ENCODE measurements around the gene IGSF1.
"Not testable (repeated sequence)": the region's sequence is repeated elsewhere in the genome, so short reads cannot be mapped to it uniquely, and the experiment has no call there.

The IGSF1 gene

GRCh38 chrX:131264665-131265064, 24.4 kb downstream of the IGSF1 start:
- no peak for DNase-seq

GRCh38 chrX:131264053-131264452, 25.1 kb downstream of the IGSF1 start:
- no peak for DNase-seq

GRCh38 chrX:131262738-131263679, 26.1 kb downstream of the IGSF1 start:
- no peak for DNase-seq

GRCh38 chrX:131262200-131262599, 26.9 kb downstream of the IGSF1 start:
- no peak for DNase-seq

GRCh38 chrX:131257367-131257766, 31.7 kb downstream of the IGSF1 start:
- no peak for DNase-seq

GRCh38 chrX:131250984-131251738, 37.9 kb downstream of the IGSF1 start:
- not testable (repeated sequence) for DNase-seq

- no peak for DNase-seq
These were observed 50.0 kb downstream of the IGSF1 start for GRCh38 chrX:131239057-131239456.

GRCh38 chrX:131237363-131237762, 51.7 kb downstream of the IGSF1 start:
- DNase-seq: no peak

- no peak for DNase-seq
These were observed 53.1 kb downstream of the IGSF1 start for GRCh38 chrX:131235768-131236545.

GRCh38 chrX:131227608-131228007, 61.5 kb downstream of the IGSF1 start:
- DNase-seq: no peak

- no peak for DNase-seq
These were observed 62.5 kb downstream of the IGSF1 start for GRCh38 chrX:131226591-131226990.

- no peak for DNase-seq
These were observed 64.0 kb downstream of the IGSF1 start for GRCh38 chrX:131225078-131225477.
